LNCAP (cell line): ENCODE data around the gene HOXC6.
A peak's percentile ranks its signal among the peaks of the same experiment; 100 is the strongest.

Source experiments
- CTCF ChIP-seq: fragments of 450-650 bp; IDR thresholded peaks from 2 replicates; pipeline ENCODE4 v1.5.1; 2017; ENCODE audit warnings: mild to moderate bottlenecking

HOXC6 gene

GRCh38 chr12:54004063-54004840, 24.0 kb upstream of the HOXC6 start:
- peak; percentile 12; the same call in 1 of the 2 replicates for TF ChIP-seq CTCF

- no peak for TF ChIP-seq CTCF
Measured at GRCh38 chr12:54004841-54005530, 23.3 kb upstream of the HOXC6 start.

- no peak for TF ChIP-seq CTCF
Measured at GRCh38 chr12:54005531-54005852, 22.7 kb upstream of the HOXC6 start.

GRCh38 chr12:54005853-54006558, 22.2 kb upstream of the HOXC6 start:
- TF ChIP-seq CTCF = peak; percentile 89

GRCh38 chr12:54006559-54007220, 21.6 kb upstream of the HOXC6 start:
- no peak for TF ChIP-seq CTCF

- TF ChIP-seq CTCF = no peak
Measured at GRCh38 chr12:54007538-54008259, 20.5 kb upstream of the HOXC6 start.

- no peak for TF ChIP-seq CTCF
Measured at GRCh38 chr12:54008260-54008552, 20.0 kb upstream of the HOXC6 start.
